CD4-positive, alpha-beta T cell treated with Interleukin-1 beta for 1 hour (primary cell): ENCODE data around the gene CLMN.
A peak's percentile ranks its signal among the peaks of the same experiment; 100 is the strongest.
"Not testable (repeated sequence)": the region's sequence is repeated elsewhere in the genome, so short reads cannot be mapped to it uniquely, and the experiment has no call there.

Experiments
- DNase-seq, 2 donors: peaks; one replicate each; pipeline ENCODE4 v3.0.0-alpha.2; 2020 to 2022

Gene CLMN

DNA sequence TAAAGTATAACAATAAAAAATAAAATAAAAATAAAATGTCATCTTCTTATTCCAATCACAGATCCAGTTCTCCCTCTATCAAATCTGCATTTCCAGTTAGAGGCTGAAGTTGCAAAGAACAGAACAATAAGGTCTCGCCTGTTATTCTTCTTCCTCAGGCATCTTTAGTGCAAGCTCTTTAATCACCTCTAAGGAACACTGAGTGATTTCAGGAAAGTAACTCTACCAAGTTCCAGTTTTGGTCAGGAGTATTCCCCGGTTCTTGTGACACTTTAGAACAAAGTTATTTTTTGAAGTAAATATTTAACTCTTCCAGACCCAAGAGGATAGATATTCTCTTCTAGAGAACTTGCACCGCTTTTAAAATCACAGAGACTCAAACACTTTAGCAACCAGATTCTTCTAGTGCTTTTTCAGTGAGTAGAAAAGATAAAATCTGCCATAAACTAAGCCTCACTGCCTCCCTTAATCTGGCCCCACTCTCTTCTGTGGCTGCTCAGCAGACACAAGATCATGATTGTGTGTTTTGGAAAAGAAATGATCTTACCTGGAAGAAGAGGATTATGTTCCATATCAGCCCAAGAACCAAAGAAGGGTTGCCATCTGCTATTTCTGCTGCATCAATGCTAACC is 104.5 kb downstream of the CLMN start:
- DNase-seq, result no peak

DNA sequence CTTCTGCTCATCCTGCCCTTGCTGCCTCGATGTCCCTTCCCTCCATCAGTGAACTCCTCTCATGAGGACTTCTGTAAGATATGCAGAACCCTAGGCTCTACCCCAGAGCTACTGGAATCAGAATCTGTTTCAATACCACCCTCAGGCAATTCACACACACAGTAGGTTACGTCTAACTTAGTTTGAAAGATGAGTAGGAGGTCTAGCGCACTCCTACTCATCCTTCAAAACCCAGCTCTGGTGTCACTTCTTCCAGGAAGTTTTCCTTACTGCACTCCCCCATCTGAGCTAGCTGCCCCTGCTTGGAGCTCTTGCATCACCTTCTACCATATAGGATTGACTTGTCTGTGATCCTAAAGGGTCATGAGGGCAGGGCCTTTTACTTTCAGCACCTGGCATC is 105.9 kb downstream of the CLMN start:
- DNase-seq, result no peak

DNA sequence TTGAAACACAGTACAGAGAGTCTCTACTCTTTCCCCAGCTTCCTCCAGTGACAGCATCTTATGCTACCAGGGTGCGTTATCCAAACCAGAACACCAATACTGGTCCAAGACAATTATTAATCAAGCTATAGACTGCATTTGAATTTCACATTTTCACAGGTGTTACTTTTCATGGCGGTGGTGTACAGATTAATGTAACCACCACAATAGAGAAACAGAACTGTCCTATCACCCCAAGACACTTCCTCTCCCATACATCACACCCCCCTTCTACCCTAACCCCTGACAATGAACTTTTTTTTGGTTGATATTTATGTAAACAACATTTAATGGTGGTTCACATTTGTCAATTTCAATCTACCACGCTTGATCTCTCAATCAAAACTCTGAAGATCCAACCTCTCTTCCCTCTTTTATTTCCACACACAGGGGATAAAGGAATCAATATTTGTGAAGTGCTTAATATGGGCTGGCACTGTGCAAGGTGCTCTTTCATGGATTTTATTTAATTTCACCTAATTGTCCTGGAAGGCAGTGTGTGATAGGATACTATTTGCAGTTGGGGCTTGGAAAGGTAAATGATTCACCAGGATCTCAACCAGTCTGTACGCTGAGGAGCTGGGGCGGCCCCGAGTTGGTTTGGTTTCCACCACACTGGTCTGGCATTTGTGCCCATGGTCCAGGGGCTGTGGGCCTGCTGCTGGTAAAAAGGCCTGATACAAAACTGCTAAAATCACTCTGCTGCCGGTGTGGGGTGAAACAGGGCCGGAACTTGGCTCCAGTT is 107.8 kb downstream of the CLMN start:
- DNase-seq, result no peak

DNA sequence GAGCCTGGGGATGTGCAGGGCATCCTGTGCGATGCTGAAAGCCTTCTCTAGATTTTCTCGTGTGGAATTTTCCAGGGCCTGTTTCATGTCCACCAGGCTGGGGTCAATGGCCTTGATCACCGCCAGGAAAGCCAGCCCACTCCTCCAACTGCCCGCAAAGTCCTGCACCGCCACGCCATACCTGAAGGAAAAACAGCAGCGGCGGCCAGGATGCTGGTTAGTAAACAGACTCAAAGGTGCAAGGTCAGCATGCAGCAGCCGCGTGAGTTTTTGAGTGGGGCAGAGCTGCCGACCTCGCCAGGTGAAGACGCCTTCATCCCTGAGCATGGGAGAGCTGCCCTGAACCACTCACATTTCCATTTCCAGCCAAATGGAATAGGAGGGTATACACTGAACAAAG is 109.0 kb downstream of the CLMN start:
- DNase-seq, result no peak

DNA sequence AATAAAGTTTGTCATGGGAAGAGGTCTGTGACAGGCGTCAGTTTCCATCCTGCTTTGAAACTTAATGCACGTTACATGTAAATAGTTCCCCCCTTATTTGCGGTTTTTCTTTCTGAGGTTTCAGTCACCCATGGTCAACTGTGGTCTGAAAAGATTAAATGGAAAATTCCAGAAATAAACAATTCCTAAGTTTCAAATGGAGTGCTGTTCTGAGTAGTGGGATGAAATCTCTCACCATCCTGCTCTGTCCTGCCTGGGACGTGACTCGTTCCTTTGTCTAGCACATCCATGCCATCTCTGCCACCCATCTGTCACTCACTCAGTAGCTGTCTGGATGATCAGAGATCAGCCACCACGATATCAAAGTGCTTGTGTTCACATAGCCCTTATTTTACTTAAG is 111.1 kb downstream of the CLMN start:
- no peak for DNase-seq

DNA sequence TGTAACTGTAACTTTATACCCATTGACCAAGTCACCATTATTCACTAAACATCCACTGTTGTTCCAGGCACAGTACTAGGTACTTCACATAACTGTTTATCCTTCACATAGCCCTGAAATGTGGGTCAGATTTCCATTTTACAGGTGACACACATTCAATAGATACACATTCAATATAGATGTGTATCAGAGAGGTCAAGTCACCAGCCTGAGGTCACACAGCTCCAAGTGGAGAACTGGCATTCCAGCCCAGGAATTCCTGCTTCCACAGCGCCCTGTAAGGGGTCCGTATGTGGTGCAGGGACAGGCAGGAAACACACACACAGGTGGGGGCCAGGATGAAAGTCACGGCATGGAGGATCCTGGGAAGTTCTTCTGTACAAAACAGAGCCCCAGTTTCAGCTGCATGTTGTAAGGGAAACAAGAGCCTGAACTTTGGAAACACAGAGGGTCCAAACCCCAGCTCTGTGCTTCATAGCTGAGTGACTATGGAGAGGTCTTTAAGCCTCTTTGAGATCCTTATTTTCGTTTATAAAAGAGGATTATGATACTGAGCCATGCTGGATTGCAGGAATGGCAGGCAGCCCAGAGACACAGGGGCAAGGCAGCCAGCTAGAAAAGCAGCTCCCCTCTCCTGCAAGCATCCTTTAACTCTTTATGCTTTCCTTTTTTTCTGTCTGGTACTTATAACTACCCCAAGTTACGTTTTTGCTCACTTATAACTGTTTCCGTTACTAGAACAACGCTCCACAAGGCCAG is 112.1 kb downstream of the CLMN start:
- DNase-seq, result no peak

DNA sequence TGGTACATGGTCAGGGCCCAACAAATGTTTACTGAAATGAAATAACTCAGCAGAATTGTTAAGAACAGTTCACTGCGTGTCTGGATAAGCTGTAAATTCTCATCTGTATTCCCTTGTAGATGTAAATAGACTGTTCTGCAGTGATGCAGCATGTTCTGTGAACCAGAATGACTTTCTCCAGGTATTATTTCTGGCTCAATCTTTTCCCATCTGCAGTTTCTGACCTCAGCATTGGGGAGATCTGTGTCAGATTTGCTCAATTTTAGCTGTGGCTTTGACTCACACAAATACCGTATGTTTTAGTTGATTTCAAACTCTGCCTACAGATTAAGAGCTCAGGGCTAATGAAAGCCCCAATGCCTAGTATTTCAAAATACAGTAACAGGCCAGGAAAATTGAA is 113.2 kb downstream of the CLMN start:
- DNase-seq, result no peak

DNA sequence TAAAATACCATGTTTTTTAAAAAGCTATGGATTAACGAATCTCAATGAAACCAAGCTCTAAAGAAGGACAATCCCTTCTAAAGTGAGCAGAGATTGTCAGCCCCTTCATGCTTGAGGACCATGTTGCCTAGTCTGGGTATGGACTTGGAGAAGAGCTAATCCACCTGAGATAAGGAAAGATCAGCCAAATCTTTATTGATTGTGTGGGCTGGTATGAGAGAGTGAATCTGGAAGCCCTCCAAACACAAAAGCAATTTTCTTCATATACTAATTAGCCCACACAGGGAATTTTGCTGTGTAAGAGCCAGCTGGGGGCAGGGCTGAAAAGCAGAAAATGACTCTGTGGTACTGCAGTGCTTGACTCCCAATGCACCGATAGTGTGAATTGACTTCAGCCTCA is 115.0 kb downstream of the CLMN start:
- no peak for DNase-seq

DNA sequence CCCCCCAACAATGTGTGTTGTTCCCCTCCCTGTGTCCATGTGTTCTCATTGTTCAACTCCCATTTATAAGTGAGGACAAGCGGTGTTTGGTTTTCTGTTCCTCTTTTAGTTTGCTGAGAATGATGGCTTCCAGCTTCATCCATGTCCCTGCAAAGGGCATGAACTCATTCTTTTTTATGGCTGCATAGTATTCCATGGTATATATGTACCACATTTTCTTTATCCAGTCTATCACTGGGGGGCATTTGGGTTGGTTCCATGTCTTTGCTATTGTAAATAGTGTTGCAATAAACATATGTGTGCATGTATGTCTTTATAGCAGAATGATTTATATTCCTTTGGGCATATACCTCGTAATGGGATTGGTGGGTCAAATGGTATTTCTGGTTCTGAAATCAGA is 118.0 kb downstream of the CLMN start:
- DNase-seq, result not testable (repeated sequence)

DNA sequence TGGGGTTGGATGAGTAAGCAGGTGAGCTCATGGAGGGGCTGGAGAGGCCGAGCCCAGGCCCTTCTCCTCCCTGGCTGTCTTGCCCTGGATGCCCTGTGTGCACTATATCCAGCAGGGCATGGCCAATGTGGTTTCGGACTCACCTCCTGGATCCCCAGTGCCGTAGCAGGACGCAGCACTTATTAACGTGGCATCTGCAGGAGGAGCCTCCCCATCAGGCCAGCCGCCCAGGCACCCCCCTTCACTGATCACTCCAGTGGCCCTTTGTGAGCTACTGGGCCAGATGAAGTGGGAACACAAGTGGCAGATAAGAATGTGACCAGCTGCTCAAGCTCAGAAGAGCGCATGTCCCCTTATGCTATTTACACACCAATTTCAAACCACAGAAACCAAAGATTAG is 119.3 kb downstream of the CLMN start:
- DNase-seq, result no peak

DNA sequence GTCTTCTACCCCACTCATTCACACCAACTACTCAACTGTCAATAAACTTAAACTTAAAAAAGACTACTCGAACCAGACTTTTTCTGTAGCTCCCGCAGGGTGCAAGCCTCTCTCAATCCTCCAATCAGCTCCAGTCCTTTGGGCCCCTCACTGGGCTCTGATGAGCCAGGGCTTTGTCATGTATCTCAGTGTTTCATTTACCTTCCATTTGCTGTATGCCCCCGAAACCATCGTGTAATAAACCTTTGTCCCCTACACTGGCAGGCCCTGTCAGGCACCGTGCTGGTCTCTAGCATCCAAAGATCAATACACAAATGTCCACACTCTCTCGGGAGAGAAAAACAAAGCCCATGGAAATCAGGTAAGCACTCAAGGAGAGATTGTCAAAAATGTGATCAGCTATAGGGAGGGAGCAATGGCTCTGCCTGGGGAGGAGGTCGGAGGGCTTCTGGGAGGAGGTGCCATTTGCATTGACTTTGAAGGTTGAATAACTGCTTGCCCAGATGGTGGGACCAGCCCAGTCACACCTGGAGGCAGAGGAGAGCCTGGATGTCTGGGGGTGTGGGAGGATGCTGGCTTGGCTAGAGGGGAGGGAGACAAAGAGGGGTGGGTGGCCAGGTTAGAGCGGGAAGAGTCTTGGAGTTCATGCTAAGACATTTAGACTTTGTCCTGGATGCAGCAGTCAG is 120.3 kb downstream of the CLMN start:
- no peak for DNase-seq

DNA sequence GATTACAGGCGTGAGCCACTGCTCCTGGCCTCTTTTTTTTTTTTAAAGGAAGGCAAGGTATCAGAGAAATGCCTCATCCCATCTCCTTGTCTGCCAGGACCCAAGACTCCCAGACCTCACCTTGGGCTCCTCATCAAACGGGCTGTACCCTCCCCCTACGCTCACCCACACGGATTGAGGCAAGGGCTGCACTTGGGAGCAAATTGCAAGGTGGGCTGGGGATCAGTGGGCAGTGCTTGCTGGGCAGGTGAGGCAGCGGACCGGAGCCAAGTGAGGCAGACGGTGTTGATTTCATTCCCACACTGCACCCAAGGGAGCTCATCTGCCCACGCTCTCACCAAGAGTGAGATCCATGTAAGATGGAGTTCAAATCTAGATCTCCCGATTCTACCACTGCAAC is 121.4 kb downstream of the CLMN start:
- no peak for DNase-seq

DNA sequence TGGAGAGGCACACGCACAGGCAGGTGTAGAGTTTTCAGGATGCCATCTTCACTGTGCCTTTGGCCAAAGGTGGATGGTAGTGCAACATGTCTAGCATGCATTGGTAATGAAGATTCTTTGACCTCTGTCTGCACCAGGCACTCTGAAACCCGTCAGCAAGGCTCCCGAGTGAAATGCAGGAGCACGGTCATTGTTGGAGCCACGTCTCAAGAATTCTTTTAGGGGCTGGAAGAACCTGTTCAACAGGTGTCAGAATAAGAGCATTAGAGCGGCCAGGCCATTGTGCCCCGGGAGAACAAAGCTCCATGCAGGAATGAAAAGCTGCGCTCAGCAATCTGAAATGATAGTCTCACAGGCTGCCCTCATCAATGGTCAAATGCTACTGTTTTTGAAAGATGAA is 122.2 kb downstream of the CLMN start:
- no peak for DNase-seq

DNA sequence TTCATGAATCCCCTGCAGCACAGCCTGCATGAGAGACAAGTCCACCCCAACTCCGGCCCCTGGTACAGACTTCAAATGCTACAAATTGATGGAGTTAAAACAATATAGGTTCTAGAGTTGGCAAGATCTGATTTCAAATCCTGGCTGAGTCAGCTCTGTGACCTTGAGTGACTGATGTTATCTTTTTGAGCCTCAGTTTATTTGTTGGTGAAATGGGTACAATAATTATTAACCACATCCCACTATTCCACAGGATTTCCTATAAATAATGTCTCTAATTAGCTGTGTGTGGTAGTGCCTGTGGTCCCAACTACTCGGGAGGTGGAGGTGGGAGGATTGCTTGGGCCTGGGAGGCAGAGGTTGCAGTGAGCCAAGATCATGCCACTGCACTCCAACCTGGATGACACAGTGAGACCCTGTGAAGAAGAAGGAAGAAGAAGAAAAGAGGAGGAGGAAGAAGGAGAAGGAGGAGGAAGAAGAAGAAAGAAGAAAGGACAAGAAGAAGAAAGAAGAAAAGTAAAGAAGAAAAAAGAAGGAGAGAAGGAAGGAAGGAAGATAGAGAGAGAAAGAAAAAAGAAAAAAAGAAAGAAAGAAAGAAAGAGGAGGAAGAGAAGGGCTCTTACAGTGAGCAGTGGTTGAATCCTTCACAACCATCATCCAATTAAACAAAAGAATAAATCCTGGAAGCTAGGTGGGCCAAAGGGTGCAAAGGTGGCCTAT is 122.7 kb downstream of the CLMN start:
- DNase-seq, result no peak

DNA sequence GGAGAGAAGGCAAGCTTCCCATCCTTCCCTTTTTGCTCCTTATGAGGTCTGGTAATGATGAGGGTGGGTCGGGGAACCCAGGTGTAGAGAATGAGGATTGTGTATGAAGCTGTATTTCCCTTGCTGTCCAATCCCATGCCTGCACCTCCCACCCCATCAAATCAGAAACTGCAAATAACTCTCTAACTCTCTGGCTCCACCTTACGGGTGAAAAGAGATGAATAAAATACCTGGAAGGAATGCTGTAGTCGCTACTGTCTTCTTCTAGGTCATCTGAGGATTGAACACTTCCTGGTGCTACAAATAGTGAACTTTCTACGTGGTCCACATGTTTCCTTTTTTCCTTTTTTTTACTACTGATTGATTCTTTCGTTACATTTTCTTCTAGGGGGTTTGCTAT is 123.4 kb downstream of the CLMN start:
- peak in 1 of 2 donors; percentile 21 for DNase-seq

DNA sequence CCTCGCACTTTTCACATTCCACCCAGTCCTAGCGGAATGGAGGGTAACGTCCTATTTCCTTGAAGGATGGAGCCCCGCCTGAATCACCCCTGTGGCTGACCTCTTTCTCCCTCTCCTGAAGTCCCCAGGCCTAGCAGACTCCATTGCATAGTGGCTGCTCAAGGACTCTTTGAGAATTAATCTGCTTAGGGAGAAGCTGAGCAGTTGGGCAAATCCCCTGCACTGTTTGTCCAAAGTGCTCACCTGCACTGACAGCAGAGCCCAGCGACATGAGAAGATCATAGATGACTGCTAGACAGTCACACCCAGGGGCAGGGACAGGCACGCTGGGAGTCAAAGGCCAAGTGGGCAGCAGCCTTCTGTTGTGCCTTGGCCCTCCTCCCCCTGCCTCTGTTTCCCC is 124.7 kb downstream of the CLMN start:
- DNase-seq, result no peak

DNA sequence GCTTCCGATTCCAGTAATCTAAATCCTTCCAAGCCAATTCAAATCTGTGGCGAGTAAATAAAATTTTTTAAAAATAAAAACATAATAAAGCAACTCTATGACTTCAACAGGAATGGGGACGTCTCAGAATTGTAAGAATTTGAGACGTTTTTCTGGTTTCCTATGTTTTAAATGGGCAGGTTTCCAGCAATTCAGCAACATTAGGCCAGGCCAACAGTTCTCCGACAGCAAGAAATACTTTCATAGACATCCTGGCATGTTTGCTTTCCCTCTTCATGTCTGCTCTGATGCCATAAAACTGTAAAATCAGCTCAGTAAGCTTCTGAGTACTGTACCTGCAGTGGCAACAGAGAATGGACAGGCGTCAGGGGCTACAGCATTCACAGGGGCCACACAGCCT is 126.6 kb downstream of the CLMN start:
- DNase-seq, result no peak

DNA sequence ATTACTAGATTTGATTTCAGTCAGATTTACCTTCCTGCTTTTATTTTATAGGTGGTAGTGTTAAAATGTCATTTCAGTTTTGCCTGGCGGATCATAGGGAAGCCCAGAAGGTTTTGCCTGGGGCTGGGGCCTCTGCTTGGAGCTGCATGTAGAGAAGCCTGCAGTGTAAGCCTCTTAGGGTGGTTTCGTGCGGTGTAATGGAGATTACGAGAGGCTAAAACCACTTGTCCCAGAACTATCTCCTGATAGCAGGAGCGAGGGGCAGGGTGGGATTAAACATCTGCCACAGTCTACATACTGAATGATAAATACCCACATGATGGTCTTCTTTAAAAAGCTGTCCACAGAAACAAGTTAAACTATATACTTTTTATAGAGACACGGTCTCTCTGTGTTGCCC is 127.4 kb downstream of the CLMN start:
- no peak for DNase-seq

DNA sequence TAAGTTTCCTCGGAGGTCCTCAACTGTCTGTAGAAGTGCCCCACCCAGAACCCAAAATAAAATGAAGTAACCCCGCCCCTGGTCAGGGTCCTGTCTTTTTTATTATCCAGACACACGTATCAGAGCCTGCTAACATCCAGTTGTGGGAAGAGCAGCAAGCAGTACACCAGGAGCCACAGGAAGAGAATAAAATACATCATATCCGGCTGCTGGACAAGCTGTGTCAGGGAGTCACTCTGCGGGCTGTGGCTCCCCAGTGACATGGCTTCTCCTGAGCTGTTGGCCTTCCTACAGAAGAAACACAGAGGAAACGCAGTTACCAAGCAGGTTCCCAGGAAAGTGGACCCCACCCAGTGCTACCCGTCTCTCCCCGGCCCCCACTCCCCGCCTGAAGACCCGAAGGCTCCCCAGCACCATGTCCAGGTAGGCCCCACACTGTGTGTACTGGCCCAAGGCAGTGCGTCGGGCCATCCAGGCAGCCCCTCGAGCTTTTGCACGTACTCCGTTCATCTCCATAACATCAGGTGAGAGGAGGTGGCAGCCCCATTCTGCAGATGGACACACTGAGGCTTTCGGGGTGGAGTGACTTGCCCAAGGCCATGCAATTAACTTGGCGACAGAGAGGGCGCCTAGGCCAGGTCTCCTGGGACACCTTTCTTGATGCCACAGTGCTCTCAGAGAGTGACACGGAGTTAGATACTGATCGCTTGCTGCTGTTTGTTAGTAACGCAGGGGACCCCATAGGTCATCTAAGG is 128.1 kb downstream of the CLMN start:
- DNase-seq, result no peak

DNA sequence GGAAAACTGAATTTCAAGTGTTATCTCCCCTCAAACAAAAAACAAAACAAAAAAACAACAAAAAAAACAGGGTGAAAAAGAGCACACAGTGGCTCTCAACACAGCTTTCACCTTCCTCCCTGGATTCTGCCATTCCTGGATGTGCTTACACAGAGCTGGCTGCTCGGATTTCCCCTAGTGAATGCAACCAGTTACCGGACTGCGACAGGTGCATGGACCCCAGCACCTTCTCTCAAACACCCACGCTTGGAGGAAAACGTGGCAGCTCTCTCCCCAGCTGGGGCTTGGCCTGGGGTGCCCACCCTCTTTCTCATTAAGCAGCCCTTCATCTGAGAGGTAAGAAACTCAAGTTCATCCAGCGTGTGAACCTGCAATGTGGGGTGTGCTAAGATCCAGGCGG is 128.9 kb downstream of the CLMN start:
- DNase-seq, result no peak

DNA sequence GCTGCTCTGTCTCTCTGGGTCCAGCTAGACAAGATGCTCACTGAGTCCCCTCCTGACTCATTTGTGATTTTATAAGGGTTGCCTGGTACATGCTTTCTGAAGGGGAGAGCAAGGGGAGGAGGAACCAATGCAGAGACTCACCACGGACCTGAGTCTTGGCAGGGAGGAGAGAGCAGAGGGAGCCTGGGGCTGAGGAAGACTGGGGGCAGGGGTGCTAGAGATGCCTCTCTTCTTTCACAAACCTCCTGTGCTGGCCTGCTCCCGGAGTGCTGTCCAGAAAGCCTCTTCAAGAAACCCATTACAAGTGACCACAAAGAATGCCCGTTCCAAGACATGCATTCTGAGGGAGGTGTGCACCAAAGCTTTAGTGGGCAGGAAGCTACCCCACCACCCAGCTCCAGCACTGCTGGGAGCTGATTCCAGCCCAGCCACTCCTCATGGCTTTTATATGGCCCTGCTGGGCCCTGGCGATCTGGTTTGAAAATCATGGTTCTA is 129.3 kb downstream of the CLMN start:
- DNase-seq, result no peak
